Stimulated activated CD8-positive, alpha-beta memory T cell treated with anti-CD3 and anti-CD28 coated beads, Interleukin-2, amount 100 ng/mL, for 1 hour (primary cell): ENCODE measurements around the gene SGIP1.

Experiments
- DNase-seq, 2 donors: peaks; one replicate each; pipeline ENCODE4 v3.0.0-alpha.2; 2020; ENCODE audit warnings: low read depth in 2 of 2

Gene SGIP1

GRCh38 chr1:66533804-66534740 lies at the start of gene SGIP1:
SGIP1 (plus strand) TSS chr1:66534153; CDS start chr1:66534359, 206 bp downstream.
- no peak for DNase-seq

GRCh38 chr1:66489151-66489550 lies 44.8 kb upstream of the SGIP1 start:
- DNase-seq: no peak

- DNase-seq: no peak
Observed at GRCh38 chr1:66489972-66490601, 43.9 kb upstream of the SGIP1 start.

- no peak for DNase-seq
Observed at GRCh38 chr1:66490816-66491215, 43.1 kb upstream of the SGIP1 start.

- no peak for DNase-seq
Observed at GRCh38 chr1:66492424-66492823, 41.5 kb upstream of the SGIP1 start.

GRCh38 chr1:66493731-66494130 lies 40.2 kb upstream of the SGIP1 start:
- no peak for DNase-seq

GRCh38 chr1:66494482-66494881 lies 39.5 kb upstream of the SGIP1 start:
- DNase-seq: no peak

- no peak for DNase-seq
Observed at GRCh38 chr1:66495495-66495894, 38.5 kb upstream of the SGIP1 start.

GRCh38 chr1:66497910-66498309 lies 36.0 kb upstream of the SGIP1 start:
- no peak for DNase-seq

GRCh38 chr1:66500301-66500700 lies 33.7 kb upstream of the SGIP1 start:
- DNase-seq: no peak

- DNase-seq: no peak
Observed at GRCh38 chr1:66502086-66502485, 31.9 kb upstream of the SGIP1 start.

- DNase-seq: no peak
Observed at GRCh38 chr1:66503841-66504470, 30.0 kb upstream of the SGIP1 start.

GRCh38 chr1:66505671-66506392 lies 28.1 kb upstream of the SGIP1 start:
- DNase-seq: no peak

GRCh38 chr1:66506393-66506687 lies 27.6 kb upstream of the SGIP1 start:
- no peak for DNase-seq

- no peak for DNase-seq
Observed at GRCh38 chr1:66506991-66507390, 27.0 kb upstream of the SGIP1 start.

GRCh38 chr1:66510407-66510806 lies 23.5 kb upstream of the SGIP1 start:
- DNase-seq: no peak

GRCh38 chr1:66511118-66511517 lies 22.8 kb upstream of the SGIP1 start:
- no peak for DNase-seq

- no peak for DNase-seq
Observed at GRCh38 chr1:66517959-66518358, 16.0 kb upstream of the SGIP1 start.

- no peak for DNase-seq
Observed at GRCh38 chr1:66518654-66519053, 15.3 kb upstream of the SGIP1 start.

- DNase-seq: no peak
Observed at GRCh38 chr1:66519992-66520391, 14.0 kb upstream of the SGIP1 start.

- no peak for DNase-seq
Observed at GRCh38 chr1:66520655-66521054, 13.3 kb upstream of the SGIP1 start.

GRCh38 chr1:66521721-66522365 lies 12.1 kb upstream of the SGIP1 start:
- DNase-seq: no peak
